Stimulated activated CD4-positive, alpha-beta T cell treated with anti-CD3 and anti-CD28 coated beads, TNF-alpha, amount 100 ng/mL, for 4 hours (primary cell): Measurements from ENCODE around the gene ODAD4.
"Not testable (repeated sequence)": the region's sequence is repeated elsewhere in the genome, so short reads cannot be mapped to it uniquely, and the experiment has no call there.

Source experiments
- DNase-seq, 3 experiments: peaks; one replicate each; pipeline ENCODE4 v3.0.0-alpha.2; 2020; ENCODE audit warnings: low read depth in 3 of 3

Gene ODAD4

GRCh38 chr17:42002175-42002791, 71.9 kb downstream of the ODAD4 start:
- no peak for DNase-seq

GRCh38 chr17:42002792-42003301, 72.4 kb downstream of the ODAD4 start:
- DNase-seq = no peak

GRCh38 chr17:42005166-42005565, 74.7 kb downstream of the ODAD4 start:
- DNase-seq = no peak

GRCh38 chr17:42009170-42009569, 78.8 kb downstream of the ODAD4 start:
- no peak for DNase-seq

- DNase-seq = not testable (repeated sequence)
Observed at GRCh38 chr17:42010266-42010680, 79.9 kb downstream of the ODAD4 start.

GRCh38 chr17:42010898-42011516, 80.6 kb downstream of the ODAD4 start:
- DNase-seq = no peak

- not testable (repeated sequence) for DNase-seq
Observed at GRCh38 chr17:42012363-42012762, 81.9 kb downstream of the ODAD4 start.

GRCh38 chr17:42013740-42014139, 83.3 kb downstream of the ODAD4 start:
- DNase-seq = not testable (repeated sequence)
